ENCODE measurements around the gene SLAMF9. TPM values are rescaled to one million over a fixed set of nuclear protein-coding genes. Genes with fewer than 3 reads are reported as not detected.

SLAMF9 gene
- total RNA-seq, 1 donor from 2014 or later, result not detected

DNA sequence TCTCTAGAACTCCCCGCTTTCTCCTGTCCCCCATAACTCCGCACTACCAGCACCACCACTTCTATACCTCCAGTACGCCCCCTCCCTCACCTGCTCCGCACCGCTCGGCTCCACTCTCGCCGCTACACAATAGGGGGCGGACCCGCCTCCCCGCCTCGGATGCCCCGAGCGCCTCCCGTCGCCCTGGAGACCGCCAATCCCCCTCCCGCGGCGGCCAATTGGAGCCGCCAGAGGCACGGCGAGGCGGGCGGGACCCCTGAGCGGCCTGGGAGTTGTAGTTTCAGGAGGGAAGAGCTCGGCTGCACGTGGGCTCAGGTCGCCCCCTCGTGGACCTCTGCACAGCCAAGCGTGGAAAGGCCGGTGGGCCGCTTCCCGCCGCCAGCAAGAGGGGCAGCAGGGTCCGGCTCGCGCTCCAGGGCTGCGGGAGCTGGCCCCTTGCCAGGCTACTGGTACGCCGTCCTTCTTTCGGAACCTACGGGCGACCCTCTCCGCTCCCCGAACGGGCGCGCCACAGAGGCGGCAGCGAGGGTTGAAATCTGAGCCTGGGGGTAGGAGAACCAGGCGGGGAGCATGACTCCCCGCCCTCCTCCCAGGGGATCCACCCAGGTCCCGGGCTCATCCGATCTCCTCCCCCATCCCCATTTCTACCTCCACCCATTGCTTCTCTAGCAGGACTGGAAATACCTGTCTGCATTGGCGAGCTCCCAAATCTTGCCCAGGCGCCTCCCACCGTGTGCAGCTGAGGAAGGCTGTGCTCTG is 8.4 kb downstream of the SLAMF9 start, which contains the start of gene IGSF9:
TSS of gene IGSF9 (minus strand) at position 131 of the 759 bp plus-strand sequence. CDS start 2,159 bp downstream, outside the sequence.
- no peak for DNase-seq (ENCODE audit: low read depth)
- peak within 1 kb of the TSS; percentile 41 for H3K4me3 ChIP-seq (ENCODE audit: low read depth, low read length)
- TF ChIP-seq, protein P1, sequence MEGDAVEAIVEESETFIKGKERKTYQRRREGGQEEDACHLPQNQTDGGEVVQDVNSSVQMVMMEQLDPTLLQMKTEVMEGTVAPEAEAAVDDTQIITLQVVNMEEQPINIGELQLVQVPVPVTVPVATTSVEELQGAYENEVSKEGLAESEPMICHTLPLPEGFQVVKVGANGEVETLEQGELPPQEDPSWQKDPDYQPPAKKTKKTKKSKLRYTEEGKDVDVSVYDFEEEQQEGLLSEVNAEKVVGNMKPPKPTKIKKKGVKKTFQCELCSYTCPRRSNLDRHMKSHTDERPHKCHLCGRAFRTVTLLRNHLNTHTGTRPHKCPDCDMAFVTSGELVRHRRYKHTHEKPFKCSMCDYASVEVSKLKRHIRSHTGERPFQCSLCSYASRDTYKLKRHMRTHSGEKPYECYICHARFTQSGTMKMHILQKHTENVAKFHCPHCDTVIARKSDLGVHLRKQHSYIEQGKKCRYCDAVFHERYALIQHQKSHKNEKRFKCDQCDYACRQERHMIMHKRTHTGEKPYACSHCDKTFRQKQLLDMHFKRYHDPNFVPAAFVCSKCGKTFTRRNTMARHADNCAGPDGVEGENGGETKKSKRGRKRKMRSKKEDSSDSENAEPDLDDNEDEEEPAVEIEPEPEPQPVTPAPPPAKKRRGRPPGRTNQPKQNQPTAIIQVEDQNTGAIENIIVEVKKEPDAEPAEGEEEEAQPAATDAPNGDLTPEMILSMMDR (IDR thresholded peaks at IDR 0.05; ENCODE audit: insufficient read depth, low read length, poor library complexity, severe bottlenecking), result peak; percentile 19
- no peaks in the 10 kb centered on the region for H3K36me3 ChIP-seq (ENCODE audit: control insufficient read depth, insufficient read depth, low read length)
- peaks cover 53% of the 10 kb centered on the region for H3K27me3 ChIP-seq (ENCODE audit: control insufficient read depth, insufficient read depth, low read length)

DNA sequence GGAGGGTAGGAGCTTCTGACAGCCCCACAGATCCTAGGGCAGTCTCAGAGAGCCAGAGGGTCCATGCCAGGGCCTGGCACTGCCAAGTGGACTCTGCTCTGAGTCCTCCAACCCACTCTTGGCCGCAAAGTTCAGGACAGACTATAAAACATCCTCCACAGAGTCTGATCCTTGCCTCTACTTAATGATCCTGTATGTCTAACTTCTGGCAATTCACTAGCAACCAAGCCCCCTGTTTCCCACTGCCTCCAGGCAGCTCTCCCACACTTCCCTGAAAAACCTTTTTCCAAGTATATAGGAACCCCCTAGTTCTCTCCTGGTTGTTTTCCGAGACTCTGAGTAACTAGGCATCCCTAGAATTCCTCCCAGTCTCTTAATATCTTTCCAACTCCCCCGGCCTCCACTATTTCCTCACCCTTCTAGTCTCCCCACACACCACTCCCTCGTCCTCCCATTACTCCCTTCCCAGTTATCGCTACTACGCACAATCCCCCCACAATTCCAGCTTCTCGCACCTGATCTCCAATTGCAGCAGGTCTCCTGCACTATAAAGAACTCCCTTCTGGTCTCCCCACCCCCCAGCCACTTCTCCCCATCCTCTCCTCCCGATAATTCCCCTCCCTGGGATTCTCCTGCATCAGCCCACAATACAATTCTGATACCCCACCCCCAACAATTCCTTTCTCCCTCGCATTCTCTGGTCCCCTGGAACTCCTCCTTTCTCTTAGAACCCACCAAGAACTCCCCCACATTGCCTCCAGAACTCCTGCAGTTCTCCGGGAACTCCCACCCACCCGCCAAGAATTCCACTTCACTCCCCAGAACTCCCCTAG is 9.2 kb downstream of the SLAMF9 start:
- H3K27me3 ChIP-seq (ENCODE audit: control insufficient read depth, insufficient read depth, low read length), result peaks cover 50% of the 10 kb centered on the region
- DNase-seq (ENCODE audit: low read depth), result no peak

DNA sequence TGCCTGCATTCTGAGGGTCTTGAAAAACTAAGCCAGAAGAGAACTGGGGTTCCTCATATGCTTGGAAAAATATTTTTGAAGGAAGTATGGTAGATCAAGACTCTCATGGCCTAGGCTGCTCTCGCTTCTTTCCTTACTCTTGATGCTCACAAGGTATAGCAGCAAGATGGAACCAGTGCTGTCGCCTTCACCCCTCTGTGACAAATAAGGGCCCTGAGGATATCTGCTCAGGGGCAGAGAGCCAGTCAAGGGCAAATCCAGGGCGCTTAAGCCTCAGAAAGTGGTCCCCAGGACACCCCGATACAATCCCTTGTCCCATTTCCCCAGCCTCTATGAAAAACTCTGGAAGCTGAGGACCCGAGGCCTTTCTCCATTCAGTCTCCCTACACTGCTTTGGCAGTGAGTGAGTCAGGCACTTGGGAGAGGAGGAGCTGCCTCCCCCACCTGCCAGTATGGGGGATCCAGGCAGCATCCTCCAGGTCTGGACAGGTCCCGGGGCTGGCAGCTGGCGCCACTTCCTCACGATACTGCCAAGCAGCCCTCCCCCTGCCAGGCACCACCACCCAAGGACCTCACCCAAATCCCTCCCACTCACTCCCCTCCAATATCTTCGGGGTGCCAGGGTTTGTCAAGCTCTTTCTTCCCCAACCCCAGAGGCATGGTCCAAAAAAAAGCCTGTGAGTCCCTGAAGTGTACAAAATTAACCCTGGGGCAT is 10.0 kb downstream of the SLAMF9 start:
- no peak for DNase-seq (ENCODE audit: low read depth)
- Histone ChIP-seq H3K36me3 (ENCODE audit: control insufficient read depth, insufficient read depth, low read length) (no peaks in the 10 kb centered on the region), H3K27me3 (ENCODE audit: control insufficient read depth, insufficient read depth, low read length) (peaks cover 50% of the 10 kb centered on the region), H3K4me3 (ENCODE audit: low read depth, low read length) (no peak overlapping the region)
- TF ChIP-seq, protein P1 (IDR thresholded peaks at IDR 0.05; ENCODE audit: insufficient read depth, low read length, poor library complexity, severe bottlenecking), result no peak

More for the DNA sequence above, 9.2 kb downstream of the SLAMF9 start:
- TF ChIP-seq, protein P1 (IDR thresholded peaks at IDR 0.05; ENCODE audit: insufficient read depth, low read length, poor library complexity, severe bottlenecking), result no peak
- Histone ChIP-seq H3K36me3 (ENCODE audit: control insufficient read depth, insufficient read depth, low read length) (no peaks in the 10 kb centered on the region), H3K4me3 (ENCODE audit: low read depth, low read length) (peak overlapping the region; percentile 41)

DNA sequence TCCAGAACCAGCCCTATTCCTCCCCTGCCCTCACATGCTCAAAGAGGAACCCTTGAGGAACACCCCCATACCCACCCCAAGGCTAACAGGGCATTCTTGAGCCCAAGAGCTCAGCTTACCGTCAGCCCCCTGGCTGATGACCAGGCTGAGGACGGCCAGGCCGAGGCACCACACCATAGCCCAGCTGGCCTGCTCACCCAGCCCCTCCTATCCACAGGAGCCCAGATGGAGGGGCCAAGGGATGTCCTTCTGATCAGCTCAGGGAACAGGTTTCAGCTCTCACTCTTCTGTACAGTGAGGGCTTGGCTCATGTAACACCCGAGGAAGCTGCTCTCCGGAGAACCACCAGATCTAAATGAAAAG is 10.8 kb downstream of the SLAMF9 start:
- no peak overlapping the region for H3K4me3 ChIP-seq (ENCODE audit: low read depth, low read length)
- no peaks in the 10 kb centered on the region for H3K36me3 ChIP-seq (ENCODE audit: control insufficient read depth, insufficient read depth, low read length)
- DNase-seq (ENCODE audit: low read depth), result no peak
- H3K27me3 ChIP-seq (ENCODE audit: control insufficient read depth, insufficient read depth, low read length), result peaks cover 52% of the 10 kb centered on the region
- TF ChIP-seq, protein P1 (IDR thresholded peaks at IDR 0.05; ENCODE audit: insufficient read depth, low read length, poor library complexity, severe bottlenecking), result no peak

GRCh38 chr1:159942632-159943277 is 11.3 kb downstream of the SLAMF9 start:
- Histone ChIP-seq H3K36me3 (ENCODE audit: control insufficient read depth, insufficient read depth, low read length) (no peaks in the 10 kb centered on the region), H3K4me3 (ENCODE audit: low read depth, low read length) (no peak overlapping the region), H3K27me3 (ENCODE audit: control insufficient read depth, insufficient read depth, low read length) (peaks cover 53% of the 10 kb centered on the region)
- TF ChIP-seq, protein P1 (IDR thresholded peaks at IDR 0.05; ENCODE audit: insufficient read depth, low read length, poor library complexity, severe bottlenecking), result no peak
- no peak for DNase-seq (ENCODE audit: low read depth)
